Measurements from ENCODE around the gene DNMBP. TPM values are rescaled to one million over a fixed set of nuclear protein-coding genes. Genes with fewer than 3 reads are reported as not detected.

Gene DNMBP
- total RNA-seq, 1 experiment from 2014 or later: 39.3 TPM

- no peaks in the 10 kb centered on the region for H3K27me3 ChIP-seq (ENCODE audit: control insufficient read depth, insufficient read depth, low read length)
- no peak overlapping the region for H3K4me3 ChIP-seq (ENCODE audit: low read depth in 2 of 2, low read length in 2 of 2)
- in situ Hi-C loops (cut with HindIII; ENCODE audit: low pct_unique_long_range_greater_than_20kb, low sequenced_read_pairs): no loop called here
- peak; percentile 47 for ATAC-seq
- no TSS peak for BruUV-seq (replicated peaks)
- H3K9me3 ChIP-seq (ENCODE audit: control insufficient read depth, insufficient read depth, low read depth, low read length): no peaks in the 10 kb centered on the region
- H3K27ac ChIP-seq (ENCODE audit: low read length): peak overlapping the region; percentile 79
- intact Hi-C loops (cut with micrococcal nuclease; ENCODE audit: unreplicated experiment): loop anchor here (2.0 kb wide), 1 partner anchor 33 kb away; no protein-coding TSS in a partner anchor
- DNase-seq (ENCODE audit: low read depth, low spot score): no peak
- CTCF ChIA-PET: interaction anchor here (0.6 to 0.9 kb wide), 3 partner anchors 184 to 289 kb away, joined by 3 to 6 read pairs (median 3); no protein-coding TSS in a partner anchor
- H3K36me3 ChIP-seq (ENCODE audit: control insufficient read depth, insufficient read depth, low read length): no peaks in the 10 kb centered on the region
- peaks cover 26% of the 10 kb centered on the region for H3K4me1 ChIP-seq (ENCODE audit: control insufficient read depth, insufficient read depth, low read length)
- POLR2A ChIA-PET: interaction anchor here (0.6 kb wide), 2 partner anchors 29 to 293 kb away, joined by 3 to 4 read pairs; no protein-coding TSS in a partner anchor
- TF ChIP-seq CTCF (IDR thresholded peaks at IDR 0.05) (no peak), REST (IDR thresholded peaks at IDR 0.05; ENCODE audit: insufficient read depth in 1 of 2, low read depth in 2 of 2, low read length in 1 of 2) (no peak), TCF7L2 (IDR thresholded peaks at IDR 0.05; ENCODE audit: low read depth, low read length) (no peak), POLR2AphosphoS5 (IDR thresholded peaks at IDR 0.05; ENCODE audit: low read depth, low read length) (no peak), SIN3A (IDR thresholded peaks at IDR 0.05; ENCODE audit: borderline replicate concordance, insufficient read depth, low read depth, low read length) (no peak)
These were observed 34.0 kb upstream of the DNMBP start for GRCh38 chr10:100043796-100044195.

- ChIA-PET POLR2A (no interaction called here), CTCF (interaction anchor here (0.6 to 1.1 kb wide), 3 partner anchors 9 to 289 kb away, joined by 3 to 6 read pairs (median 5); no protein-coding TSS in a partner anchor)
- peak overlapping the region; percentile 79 for H3K27ac ChIP-seq (ENCODE audit: low read length)
- in situ Hi-C loops (cut with HindIII; ENCODE audit: low pct_unique_long_range_greater_than_20kb, low sequenced_read_pairs) (no loop called here), intact Hi-C loops (cut with micrococcal nuclease; ENCODE audit: unreplicated experiment) (no loop called here)
- no peaks in the 10 kb centered on the region for H3K9me3 ChIP-seq (ENCODE audit: control insufficient read depth, insufficient read depth, low read depth, low read length)
- H3K36me3 ChIP-seq (ENCODE audit: control insufficient read depth, insufficient read depth, low read length): no peaks in the 10 kb centered on the region
- ATAC-seq (no peak), DNase-seq (ENCODE audit: low read depth, low spot score) (no peak)
- BruUV-seq (replicated peaks): no TSS peak
- no peaks in the 10 kb centered on the region for H3K27me3 ChIP-seq (ENCODE audit: control insufficient read depth, insufficient read depth, low read length)
- no peak overlapping the region for H3K4me3 ChIP-seq (ENCODE audit: low read depth in 2 of 2, low read length in 2 of 2)
- peaks cover 29% of the 10 kb centered on the region for H3K4me1 ChIP-seq (ENCODE audit: control insufficient read depth, insufficient read depth, low read length)
- TF ChIP-seq POLR2AphosphoS5 (IDR thresholded peaks at IDR 0.05; ENCODE audit: low read depth, low read length) (no peak), SIN3A (IDR thresholded peaks at IDR 0.05; ENCODE audit: borderline replicate concordance, insufficient read depth, low read depth, low read length) (no peak), REST (IDR thresholded peaks at IDR 0.05; ENCODE audit: insufficient read depth in 1 of 2, low read depth in 2 of 2, low read length in 1 of 2) (no peak), TCF7L2 (IDR thresholded peaks at IDR 0.05; ENCODE audit: low read depth, low read length) (no peak), CTCF (IDR thresholded peaks at IDR 0.05) (no peak)
These were observed 33.6 kb upstream of the DNMBP start for GRCh38 chr10:100043344-100043743.

Measured in Panc1 (cell line).